Nasal cavity respiratory epithelium epithelial cell of viscerocranial mucosa (primary cell): ENCODE data around the gene SPTSSA. TPM values are rescaled to one million over a fixed set of nuclear protein-coding genes. Genes with fewer than 3 reads are reported as not detected.

Experiments
- total RNA-seq: library from RNA; depleted of rRNA; stranded (reverse); fragments of >200 nt; gene quantifications from 2 replicates; pipeline ENCODE4 v1.2.3, GENCODE V29; 2014

Gene SPTSSA, protein sequence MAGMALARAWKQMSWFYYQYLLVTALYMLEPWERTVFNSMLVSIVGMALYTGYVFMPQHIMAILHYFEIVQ
- 20.2 TPM in 2 replicates for total RNA-seq

GRCh38 chr14:34462132-34462893, at the start of gene SPTSSA:
Gene SPTSSA, minus strand, starts transcription at chr14:34462240. Its CDS starts 33 bp downstream, at chr14:34462207.

Other genes with a start within 250 kb of the SPTSSA start
- 44.8 and 45.8 TPM in 2 replicates for gene EAPP, start 77.5 kb upstream of the SPTSSA start, total RNA-seq
- gene SNX6, start 167.9 kb upstream of the SPTSSA start, total RNA-seq: 110 and 121 TPM in 2 replicates